Thyroid gland (tissue), 4 donors: ENCODE results near the gene OPN5. TPM values are rescaled to one million over a fixed set of nuclear protein-coding genes. Genes with fewer than 3 reads are reported as not detected.

Experiments
- DNase-seq, 2 donors: peaks; one replicate each; pipeline ENCODE4 v3.0.0-alpha.2; 2019
- H3K27ac ChIP-seq, 3 donors: fragments of 200-600 bp; sonication (generic); 1 replicate in 2 of 3; 2 replicates in 1 of 3; pipeline ENCODE4 v1.5.1; 2016 to 2019; ENCODE audit warnings: mild to moderate bottlenecking in 1 of 3, moderate library complexity in 1 of 3
- H3K27me3 ChIP-seq: fragments of 200-600 bp; sonication (generic); one replicate; pipeline ENCODE4 v1.5.1; 2019
- H3K36me3 ChIP-seq, 2 donors: fragments of 200-600 bp; sonication (generic); one replicate each; pipeline ENCODE4 v1.5.1; 2016 to 2019
- H3K4me1 ChIP-seq, 2 donors: fragments of 200-600 bp; sonication (generic); one replicate each; pipeline ENCODE4 v1.5.1; 2017 to 2019
- H3K4me3 ChIP-seq, 3 donors: fragments of 200-600 bp; sonication (generic); replicated peaks in 1 of 3; 1 replicate in 2 of 3; 2 replicates in 1 of 3; pipeline ENCODE4 v1.5.1; 2016; ENCODE audit warnings: mild to moderate bottlenecking in 1 of 3
- H3K9me3 ChIP-seq: fragments of 200-600 bp; sonication (generic); one replicate; pipeline ENCODE4 v1.5.1; 2017
- CTCF ChIP-seq, 6 experiments: fragments of 200-600 bp in 3 of 6; fragments of 450-650 bp in 3 of 6; sonication (generic) in 3 of 6; IDR thresholded peaks; one replicate each; pipeline ENCODE4 v1.5.1; 2016 to 2019; ENCODE audit warnings: antibody characterized with exemption in 6 of 6, mild to moderate bottlenecking in 2 of 6, inconsistent platforms in 1 of 6, moderate library complexity in 1 of 6
- POLR2A ChIP-seq, 2 donors: fragments of 450-650 bp; IDR thresholded peaks; one replicate each; pipeline ENCODE4 v1.6.1; 2017; ENCODE audit warnings: antibody characterized with exemption in 2 of 2, mild to moderate bottlenecking in 2 of 2, moderate library complexity in 1 of 2
- WGBS, 2 donors: methylation state at CpG; one replicate each; pipeline ENCODE4 v1.1.5; 2017; 5-methylcytosine and 5-hydroxymethylcytosine counted together
- intact Hi-C: fragments of 100-400 bp; cut with DNase I; formaldehyde crosslinking; loops from one replicate; pipeline ENCODE4 v1.15.1; 2023
- total RNA-seq, 4 donors: library from RNA; depleted of rRNA; stranded (reverse); fragments of >200 nt; gene quantifications; one replicate each; pipeline ENCODE4 v1.2.3, GENCODE V29; 2016

The OPN5 gene
- total RNA-seq, 4 donors from 2014 or later = not detected

- TF ChIP-seq POLR2A (IDR thresholded peaks at IDR 0.05) (no peak), CTCF (IDR thresholded peaks at IDR 0.05) (no peak)
- no peaks in the 10 kb centered on the region for H3K27me3 ChIP-seq
- H3K9me3 ChIP-seq = no peaks in the 10 kb centered on the region
- H3K4me1 ChIP-seq = no peaks in the 10 kb centered on the region
- 74 to 88% methylated on average over 1 of the region's 1 CpG for WGBS, 2 donors
- intact Hi-C loops = no loop called here
- H3K27ac ChIP-seq = no peak overlapping the region
- no peak for DNase-seq
- no peaks in the 10 kb centered on the region for H3K36me3 ChIP-seq
- no peak overlapping the region for H3K4me3 ChIP-seq
Observed at GRCh38 chr6:47752801-47753200, 29.0 kb upstream of the OPN5 start.

GRCh38 chr6:47759364-47759763 is 22.5 kb upstream of the OPN5 start:
- H3K9me3 ChIP-seq = no peaks in the 10 kb centered on the region
- no peak for TF ChIP-seq POLR2A (IDR thresholded peaks at IDR 0.05)
- TF ChIP-seq CTCF (IDR thresholded peaks at IDR 0.05) = no peak
- DNase-seq = no peak
- no peaks in the 10 kb centered on the region for H3K36me3 ChIP-seq
- H3K27ac ChIP-seq = no peak overlapping the region
- no peaks in the 10 kb centered on the region for H3K27me3 ChIP-seq
- H3K4me1 ChIP-seq = no peaks in the 10 kb centered on the region
- 47 to 66% methylated on average over 1 of the region's 1 CpG for WGBS, 2 donors
- intact Hi-C loops = no loop called here
- no peak overlapping the region for H3K4me3 ChIP-seq

GRCh38 chr6:47762502-47762901 is 19.3 kb upstream of the OPN5 start:
- Histone ChIP-seq H3K36me3 (no peaks in the 10 kb centered on the region), H3K4me1 (no peaks in the 10 kb centered on the region), H3K27me3 (no peaks in the 10 kb centered on the region), H3K27ac (no peak overlapping the region), H3K4me3 (no peak overlapping the region), H3K9me3 (no peaks in the 10 kb centered on the region)
- 90 to 94% methylated on average over 3 of the region's 3 CpGs for WGBS, 2 donors
- no peak for TF ChIP-seq POLR2A (IDR thresholded peaks at IDR 0.05)
- intact Hi-C loops = no loop called here
- no peak for DNase-seq

- WGBS, 2 donors = 95 to 97% methylated on average over 3 of the region's 3 CpGs
- Histone ChIP-seq H3K9me3 (no peaks in the 10 kb centered on the region), H3K4me3 (no peak overlapping the region), H3K27ac (no peak overlapping the region), H3K27me3 (no peaks in the 10 kb centered on the region), H3K36me3 (no peaks in the 10 kb centered on the region), H3K4me1 (no peaks in the 10 kb centered on the region)
- intact Hi-C loops = no loop called here
- no peak for DNase-seq
- no peak for TF ChIP-seq POLR2A (IDR thresholded peaks at IDR 0.05)
- no peak for TF ChIP-seq CTCF (IDR thresholded peaks at IDR 0.05)
Observed at GRCh38 chr6:47766445-47766844, 15.4 kb upstream of the OPN5 start.

- intact Hi-C loops = no loop called here
Observed at GRCh38 chr6:47767102-47767501, 14.7 kb upstream of the OPN5 start.

More at GRCh38 chr6:47767102-47767501, 14.7 kb upstream of the OPN5 start:
- Histone ChIP-seq H3K27me3 (no peaks in the 10 kb centered on the region), H3K4me3 (no peak overlapping the region), H3K4me1 (no peaks in the 10 kb centered on the region), H3K36me3 (no peaks in the 10 kb centered on the region), H3K9me3 (no peaks in the 10 kb centered on the region), H3K27ac (no peak overlapping the region)
- 88 to 98% methylated on average over 1 of the region's 1 CpG for WGBS, 2 donors
- no peak for TF ChIP-seq CTCF (IDR thresholded peaks at IDR 0.05)
- TF ChIP-seq POLR2A (IDR thresholded peaks at IDR 0.05) = no peak
- DNase-seq = no peak
